Stimulated activated CD8-positive, alpha-beta memory T cell treated with anti-CD3 and anti-CD28 coated beads, Interleukin-4, amount 100 ng/mL, for 1 hour (primary cell): ENCODE data around the gene ZNF385C.

Experiments used
- DNase-seq, 2 donors: peaks; one replicate each; pipeline ENCODE4 v3.0.0-alpha.2; 2020; ENCODE audit warnings: low read depth in 2 of 2, low spot score in 1 of 2

The ZNF385C gene

DNA sequence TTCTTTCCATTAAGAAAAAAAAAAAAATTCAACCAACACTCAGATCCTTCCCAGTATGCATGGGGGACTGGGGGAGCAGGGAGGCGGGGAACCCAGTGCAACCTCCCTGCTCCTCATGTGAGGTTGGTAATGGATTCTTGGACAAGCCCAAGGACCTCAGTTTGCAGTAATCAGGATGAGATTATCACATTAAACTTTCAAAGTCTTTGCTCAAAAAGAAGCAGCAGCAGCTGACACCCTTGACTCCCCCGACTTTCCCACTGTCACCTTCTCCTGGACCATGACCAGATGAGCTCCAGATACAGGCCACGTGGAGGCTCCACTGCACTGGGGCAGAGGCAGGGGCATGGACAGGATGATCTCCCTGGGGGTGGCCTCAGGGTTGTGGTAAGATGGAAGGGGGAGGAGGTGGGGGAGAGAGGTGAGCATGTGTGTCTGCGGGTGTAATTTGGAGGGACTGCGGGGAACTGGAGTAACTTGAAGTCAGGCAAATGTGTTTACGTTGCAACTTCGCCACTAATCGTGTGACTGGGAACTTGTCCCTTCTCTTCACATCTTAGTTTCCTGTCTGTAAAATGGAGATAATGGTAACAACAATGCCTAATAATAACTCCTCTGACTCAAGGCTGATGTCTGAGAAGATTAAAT is 19.8 kb downstream of the ZNF385C start:
- no peak for DNase-seq

DNA sequence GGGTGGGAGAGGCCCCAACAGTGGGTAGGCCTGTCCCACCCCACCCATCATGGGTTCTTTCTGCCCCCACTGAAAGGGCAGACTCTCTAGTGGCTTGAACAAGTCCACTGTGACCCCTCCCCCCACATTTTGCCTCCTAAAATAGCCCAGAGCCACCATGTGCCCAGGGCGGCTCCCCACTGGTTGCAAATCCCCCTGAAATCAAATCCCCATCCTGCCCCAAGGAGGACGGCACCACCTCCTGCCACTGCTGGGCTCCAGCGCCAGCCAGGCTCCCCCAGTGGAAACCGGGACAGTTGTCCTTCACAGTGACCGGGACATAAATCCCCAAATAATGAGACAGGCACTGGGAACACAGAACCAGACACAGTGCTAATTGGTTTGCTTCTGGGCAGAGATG is 20.5 kb downstream of the ZNF385C start:
- DNase-seq: no peak

DNA sequence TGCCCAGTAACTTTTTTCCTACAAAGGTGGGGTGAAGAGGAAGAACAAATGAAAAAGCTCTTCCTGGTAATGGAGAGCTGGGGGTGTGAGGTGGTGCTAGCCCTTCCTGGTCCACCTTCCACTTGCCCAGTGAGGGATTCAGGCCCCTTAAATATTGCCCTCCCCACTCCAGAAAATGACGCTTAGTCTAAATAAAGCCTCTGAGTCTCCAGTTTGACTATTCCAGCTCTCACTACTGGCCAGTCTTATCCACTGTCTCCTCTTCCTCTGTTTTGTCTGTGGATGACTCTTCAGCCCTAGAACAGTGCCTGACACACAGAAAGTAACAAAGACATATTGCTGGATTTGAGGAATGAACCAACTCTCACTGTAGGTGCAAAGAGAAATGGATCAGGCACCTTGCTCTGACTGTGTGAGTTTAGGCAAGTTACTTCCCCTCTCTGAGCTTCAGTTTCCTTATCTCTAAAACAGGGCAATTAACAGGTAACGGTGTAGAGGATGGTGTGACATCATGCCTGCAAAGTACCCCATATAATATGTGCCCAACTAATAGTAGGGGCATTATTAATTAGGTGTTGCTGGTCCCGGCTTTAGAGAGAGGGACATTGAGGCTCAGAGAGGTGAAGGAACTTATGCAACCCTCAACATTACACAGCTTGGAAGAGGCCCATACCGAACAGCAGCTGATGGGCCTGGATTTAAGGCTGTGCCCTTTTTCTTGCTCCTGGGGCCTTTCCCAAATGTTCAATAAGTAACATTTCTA is 21.3 kb downstream of the ZNF385C start:
- DNase-seq: no peak

DNA sequence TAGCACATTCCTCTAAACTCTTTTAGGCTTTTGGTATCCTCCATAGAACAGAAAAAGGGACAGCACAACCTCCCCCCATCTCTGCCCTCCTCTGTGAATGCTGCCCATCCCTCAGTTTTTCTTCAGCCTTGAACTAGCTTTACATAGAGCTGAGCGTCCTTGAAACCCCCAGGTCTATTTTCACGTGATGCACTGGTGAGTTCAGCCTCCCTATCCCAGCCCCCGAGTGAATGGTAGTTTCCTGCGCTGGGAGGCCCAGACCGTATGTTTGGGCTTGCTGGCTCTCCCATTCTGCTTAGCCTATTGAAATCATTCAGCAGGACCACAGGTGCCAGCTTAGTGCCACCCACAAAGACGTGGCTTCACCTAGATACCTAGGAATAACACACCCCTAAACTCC is 22.5 kb downstream of the ZNF385C start:
- no peak for DNase-seq

DNA sequence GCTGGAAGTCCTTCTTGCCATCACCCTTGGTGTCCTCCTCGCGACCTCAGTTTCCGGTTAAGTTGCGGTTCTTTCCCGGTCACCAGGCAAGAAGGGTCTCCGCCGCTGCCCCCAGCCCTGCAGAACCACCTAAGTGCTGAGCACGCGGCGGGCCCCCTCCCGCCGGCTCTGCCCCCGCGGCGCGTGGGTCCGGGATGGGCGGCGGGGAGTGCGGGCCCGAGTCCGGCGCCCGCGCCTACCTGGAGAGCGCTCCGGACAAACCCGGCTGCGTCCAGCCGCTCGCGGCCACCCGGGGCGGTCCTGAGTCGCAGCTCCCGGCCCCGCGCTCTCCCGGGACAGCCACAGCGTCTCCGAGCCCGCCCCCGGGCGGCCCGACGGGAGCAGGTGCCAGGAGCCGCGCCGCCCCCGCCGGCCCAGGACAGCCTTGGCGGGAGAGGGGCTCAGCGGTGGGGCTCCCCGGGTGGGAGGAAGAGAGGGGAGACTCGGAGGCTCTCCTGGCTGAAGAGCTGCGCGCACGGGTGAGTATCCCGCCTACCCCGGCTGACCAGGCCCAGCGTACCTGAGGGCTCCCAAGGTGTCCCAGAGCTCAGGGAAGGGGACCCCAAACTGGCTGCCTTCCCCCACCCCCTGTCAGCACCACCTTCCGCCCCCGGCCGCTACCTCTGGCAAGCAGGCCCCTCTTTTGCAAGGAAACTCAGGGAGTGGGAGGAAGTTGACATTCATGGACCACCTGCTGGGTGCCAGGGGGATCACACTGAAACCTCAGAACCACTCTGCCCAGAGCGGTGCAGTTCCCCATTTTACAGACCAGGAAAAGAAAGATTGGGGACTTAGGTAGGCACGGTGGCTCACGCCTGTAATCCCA is 25.7 kb downstream of the ZNF385C start:
- DNase-seq: no peak

DNA sequence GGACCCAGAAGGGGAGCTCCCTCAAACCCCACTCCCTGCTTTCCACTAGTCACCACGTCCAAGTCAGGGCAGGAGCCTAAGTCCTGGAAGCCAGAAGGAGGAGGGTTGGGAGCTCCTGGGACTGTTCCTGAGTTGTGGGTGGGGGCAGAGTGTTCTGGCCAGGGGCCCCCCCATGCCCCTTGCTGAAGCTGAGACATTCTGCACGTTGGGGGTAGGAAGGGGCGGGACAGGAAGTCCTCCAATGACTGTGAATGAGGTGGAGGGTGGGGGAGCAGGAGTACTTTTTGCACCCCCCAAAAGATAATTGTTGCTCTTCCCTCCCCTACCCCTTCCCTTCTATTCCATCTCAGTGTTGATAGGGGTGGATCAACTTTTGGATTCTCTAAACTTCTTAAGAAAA is 26.5 kb downstream of the ZNF385C start:
- no peak for DNase-seq

DNA sequence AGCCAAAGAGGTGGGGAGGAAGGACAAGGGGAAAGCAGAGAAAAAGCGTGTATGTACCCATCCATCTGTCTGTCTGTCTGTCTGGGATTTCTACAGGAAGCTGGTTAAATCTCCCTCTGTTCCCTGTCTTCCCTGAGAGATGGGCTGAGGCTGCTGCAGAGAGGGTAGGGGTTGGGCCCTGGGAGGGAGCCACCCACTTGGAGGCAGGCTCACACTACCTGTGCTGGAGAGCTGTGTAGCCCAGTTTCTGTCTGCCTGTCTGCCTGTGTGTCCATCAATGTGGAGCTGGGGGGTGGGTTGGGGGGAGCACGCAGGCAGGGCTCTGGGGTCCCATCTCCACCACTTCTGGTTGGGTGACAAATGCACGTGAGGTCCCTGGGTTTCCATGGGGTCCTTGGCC is 29.3 kb downstream of the ZNF385C start:
- no peak for DNase-seq

DNA sequence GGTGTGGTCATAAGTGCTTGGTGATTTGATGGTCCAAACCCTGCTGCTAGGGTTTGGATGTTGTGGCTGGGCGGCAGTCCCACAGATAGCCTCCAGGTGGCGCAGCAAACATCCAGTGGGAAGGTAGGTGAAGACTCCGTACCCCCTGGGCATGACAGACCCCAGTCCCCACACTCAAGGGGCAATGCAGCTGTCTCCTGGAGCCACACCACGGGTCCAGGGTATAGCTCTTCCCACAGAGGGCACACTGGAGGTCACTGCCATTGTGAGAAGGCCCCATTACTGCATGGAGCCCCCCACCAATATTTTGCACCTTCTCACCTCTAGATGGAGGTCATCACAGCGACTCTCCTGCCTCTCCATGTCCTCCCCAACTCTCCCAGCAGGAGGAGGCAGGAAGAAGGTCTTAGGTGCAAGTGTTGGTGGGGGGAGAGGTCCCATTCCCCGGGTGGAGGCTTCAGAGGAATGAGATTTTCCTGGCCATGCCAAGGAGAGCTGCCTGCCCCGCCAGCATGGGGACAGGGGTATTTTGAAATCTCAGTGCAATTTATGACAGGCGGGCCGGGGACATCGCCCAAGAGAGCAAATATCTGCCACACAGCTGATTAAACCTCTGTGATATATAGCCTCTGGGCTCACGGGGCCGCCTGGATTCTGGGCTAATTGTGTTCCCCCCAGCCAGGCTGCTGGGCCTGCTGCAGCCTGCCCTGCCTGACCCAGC is 30.7 kb downstream of the ZNF385C start:
- DNase-seq: peak; percentile 40 to 52

DNA sequence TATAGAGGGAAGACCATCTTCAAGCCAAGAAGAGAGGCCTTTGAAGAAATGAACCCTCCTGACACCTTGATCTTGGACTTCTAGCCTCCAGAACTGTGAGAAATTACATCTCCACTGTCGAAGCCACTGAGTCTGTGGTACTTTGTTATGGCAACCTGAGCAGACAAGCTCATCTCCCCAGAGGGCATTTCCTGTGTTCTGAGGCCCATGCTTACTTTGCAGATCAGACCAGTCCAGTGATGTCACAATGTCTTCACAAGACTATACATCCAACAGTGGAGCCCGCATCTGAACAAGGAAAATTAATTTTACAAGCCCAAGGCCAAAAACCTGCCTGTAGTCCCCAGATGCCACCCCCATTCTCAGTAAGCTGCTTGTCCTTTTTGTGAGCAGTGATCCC is 33.1 kb downstream of the ZNF385C start:
- DNase-seq: no peak

DNA sequence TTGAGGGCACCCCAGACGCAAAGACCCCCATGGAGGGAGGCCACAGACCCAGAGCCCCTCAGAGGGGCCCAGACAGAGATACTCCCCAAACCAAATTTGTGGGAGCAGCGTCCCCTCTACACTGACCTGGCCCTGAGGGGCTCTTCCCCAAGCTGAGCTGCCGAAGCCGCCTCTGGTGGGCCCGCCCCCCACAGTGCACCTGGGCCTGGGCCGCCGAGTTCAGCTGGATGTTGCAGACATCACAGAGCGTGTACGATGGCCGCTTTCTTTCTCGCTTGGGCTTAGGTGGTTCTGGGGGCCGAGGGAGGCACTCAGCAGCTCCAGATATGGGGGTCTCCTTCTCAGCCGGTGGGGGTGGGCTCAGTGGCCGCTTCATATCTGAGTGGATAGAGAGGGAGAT is 35.6 kb downstream of the ZNF385C start:
- DNase-seq: no peak

DNA sequence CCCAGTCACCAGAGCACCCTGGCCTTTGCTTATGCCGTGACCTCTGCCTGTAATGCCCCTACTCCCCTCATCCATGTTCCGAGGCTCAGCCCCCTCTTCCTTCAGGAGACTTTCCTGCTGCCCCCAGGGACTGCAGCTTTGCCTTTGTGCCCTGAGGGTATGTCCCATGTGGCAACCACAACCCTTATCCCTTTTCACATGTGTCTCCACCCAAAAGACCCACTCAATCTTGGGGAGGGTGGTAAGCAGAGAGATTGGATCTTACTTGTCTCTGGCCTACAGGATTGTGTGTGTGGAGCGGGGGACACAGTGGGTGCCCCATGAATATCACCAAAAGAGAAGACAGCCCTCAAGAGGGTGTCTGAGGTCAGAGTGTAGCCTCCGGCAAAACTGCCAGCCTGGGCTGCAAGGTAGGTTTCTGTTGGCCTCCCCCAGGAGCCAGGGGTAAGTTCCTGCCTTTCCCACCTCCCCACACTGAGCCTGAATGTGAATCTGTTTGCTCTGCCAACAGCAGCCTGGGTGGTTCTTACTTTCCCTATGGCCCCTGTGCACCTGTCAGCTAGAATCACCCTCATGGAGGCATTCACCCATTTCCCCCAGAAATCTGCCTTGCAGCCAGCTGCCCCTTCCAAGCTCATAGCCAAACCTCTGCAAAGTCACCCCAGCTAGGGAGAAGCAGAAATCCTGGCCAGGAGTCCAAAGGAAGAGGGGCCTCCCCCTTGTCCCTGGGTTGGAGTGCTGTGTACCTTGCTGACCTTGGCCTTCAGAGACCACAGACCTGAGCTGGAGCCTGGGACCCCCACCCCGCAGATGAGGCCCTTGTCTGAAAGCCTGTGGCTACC is 36.4 kb downstream of the ZNF385C start:
- DNase-seq: no peak

DNA sequence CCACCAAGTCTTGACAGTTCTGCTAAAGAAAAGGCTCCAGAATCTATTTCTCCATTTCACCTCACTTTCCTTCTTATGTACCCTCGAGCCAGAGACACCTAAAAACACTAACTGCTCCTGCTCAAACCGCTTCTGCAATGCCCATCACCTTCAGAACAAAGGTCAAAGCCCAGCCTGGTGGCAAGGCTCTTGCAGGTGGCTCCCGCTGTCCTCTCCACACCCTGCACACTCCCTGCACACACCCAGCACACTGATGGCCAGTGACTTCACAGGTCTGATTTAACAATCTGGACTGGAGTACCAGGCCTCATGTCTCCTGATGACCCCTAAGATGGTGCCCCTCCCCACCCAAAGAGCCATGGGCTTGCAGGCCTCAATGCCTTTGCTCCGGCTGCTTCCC is 38.0 kb downstream of the ZNF385C start:
- no peak for DNase-seq

DNA sequence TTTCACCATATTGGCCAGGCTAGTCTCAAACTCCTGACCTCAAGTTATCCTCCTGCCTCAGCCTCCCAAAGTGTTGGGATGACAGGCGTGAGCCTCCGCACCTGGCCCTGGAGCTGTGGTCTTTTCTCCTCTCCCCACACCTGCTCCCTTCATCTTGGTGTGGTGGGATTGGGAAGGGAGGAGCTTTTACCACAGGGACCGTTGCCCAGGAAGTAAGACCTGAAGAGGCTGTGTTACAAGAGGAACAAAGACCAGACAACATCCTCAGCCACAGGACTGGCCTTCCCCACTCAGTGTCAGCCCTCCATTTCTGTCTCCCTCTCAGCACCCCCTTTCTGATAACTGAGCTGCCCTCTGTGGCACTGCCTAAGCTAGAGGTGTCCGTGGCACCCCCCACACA is 38.5 kb downstream of the ZNF385C start:
- no peak for DNase-seq

DNA sequence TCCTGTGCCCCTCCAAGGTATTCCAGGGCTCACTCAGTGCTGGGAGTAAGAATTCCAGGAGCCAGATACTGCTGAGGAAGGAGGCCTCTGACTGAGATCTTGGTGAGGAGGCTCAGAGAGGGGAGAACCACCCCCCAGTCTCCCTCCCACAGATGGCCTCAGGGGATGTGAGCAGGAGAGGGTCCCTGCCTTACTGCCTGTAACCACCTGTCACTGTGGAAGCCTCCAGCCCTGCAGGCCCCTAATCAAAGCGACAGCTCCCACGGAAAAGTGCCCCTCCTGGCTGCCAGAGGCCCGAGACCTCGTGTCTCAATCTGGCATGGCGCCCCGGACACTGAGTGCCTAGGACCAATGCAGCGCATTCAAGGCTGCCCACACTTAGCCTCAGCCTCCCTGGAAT is 40.2 kb downstream of the ZNF385C start:
- no peak for DNase-seq

DNA sequence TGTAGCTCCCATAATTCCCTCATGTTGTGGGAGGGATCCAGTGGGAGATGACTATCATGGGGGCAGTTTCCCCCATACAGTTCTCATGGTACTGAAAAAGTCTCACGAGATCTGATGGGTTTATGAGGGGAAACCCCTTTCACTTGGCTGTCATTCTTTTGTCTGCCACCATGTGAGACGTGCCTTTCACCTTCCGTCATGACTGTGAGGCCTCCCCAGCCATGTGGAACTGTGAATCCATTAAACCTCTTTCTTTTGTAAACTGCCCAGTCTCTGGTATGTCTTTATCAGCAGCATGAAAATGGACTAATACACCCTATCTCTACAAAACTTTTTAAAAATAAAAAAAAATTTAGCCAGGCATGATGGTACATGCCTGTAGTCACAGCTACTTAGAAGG is 41.6 kb downstream of the ZNF385C start:
- DNase-seq: no peak

DNA sequence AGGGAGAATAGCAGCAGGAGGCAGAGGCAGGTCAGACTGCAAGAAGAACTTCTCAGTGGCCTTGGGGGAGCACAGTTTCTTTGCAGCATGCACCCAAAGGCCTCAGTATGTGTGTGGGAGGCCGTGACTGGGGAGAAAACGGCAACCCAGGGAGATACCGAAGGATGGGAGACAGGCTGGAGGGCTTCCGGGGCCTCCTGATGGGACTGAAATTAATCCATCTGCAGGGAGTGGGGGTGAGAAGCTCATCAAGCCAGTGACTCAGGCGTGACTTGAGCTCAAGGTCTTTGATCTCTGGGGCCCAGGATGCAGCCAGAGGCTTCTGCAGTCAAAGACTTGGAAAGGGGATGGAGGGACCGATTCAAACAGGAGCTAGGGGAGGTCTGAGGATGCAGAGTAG is 42.8 kb downstream of the ZNF385C start:
- no peak for DNase-seq

DNA sequence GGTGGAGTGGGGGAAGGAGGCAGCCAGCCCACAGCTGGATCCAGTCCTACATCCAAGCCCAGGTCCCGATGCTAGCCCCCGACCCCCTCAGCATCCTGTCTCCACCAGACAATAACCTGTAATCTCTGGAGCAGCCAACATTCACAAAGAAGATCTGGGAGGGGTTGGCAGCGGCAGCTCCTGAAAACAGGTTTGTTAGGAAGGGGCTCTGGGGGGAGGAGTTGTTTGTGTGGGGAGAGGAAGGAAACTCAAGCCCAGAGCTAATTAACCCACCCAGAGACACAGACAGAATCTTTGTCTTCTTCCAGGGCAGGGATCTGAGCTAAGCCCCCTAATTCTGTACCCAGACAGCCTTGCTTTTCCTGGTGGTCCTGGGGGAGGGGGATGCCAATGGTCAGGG is 43.2 kb downstream of the ZNF385C start:
- no peak for DNase-seq

DNA sequence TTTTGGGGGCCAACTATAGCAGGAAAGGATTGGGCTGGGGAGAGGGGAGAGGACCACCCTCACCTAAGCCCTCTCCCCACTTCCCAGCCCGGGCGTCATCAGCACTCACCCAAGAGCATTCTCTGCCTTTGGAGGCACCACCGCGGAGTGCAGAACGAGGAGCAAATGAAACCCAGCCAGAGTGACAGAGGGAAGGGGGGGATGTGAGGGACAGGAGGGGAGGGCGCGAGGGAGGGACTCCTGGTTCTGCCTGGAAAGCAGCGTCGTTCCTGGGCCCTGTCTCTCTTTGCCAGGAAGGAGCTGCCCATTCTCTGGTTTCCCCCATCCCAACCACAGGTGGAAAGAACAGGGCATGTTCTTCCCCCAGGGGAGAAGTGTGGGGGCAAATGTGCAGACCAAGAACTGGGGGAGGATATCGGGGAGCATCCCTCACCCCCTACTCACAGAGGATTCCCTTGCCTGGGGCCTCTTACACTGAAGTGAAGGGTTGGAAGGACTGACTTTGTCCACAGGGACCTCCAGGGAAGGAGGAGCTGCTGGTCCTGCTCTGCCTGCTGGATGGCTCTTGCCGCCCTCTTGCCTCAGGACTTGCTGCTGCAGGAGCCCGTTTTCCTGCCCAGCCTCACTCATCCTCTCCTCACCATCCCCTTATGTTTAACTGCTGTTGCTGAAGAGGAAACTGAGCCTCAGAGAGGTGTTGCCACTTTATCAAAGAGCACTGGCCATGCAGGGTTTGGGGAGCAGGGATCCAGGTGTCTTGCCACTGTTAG is 44.4 kb downstream of the ZNF385C start:
- DNase-seq: no peak

DNA sequence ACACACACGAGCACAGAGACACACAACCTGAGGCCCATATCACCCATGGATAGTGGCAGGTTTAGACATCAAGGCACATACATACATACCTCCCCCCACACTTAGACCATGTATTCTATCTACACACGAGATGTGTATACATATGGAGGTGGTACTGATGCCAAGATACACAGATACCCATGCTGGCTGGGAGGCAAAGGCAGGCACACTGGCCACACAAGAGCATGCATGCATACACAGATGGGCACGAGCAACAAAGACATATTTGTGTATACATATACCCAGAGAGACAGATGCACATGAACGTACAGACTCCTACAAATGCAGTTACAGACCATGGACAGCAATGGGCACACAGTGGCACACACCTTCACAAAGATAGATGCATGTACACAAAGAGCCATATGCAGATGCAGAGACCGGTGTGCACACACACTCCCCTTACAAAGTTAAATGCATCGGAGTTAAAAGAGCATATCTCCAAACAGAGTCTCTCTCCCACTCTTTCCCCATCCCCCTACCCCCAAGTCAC is 45.9 kb downstream of the ZNF385C start:
- DNase-seq: no peak

DNA sequence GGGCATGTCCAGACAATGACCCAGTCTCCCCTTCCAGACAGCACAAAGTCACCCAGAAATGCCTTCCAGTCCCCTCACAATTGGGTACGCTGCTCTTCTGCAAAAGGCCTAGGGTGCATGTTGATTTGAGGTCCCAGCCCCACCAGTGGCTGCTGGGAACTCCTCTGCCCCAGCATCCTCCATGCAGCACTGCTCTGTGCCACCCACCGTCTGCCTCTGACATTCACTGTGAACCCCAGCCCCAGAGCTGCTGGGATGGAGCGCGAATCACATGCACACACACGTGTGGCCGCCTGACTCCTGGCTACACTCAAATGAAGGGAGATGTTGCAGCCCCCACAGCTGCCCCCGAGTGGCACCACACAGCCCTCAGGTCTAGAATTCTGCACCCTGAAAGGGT is 46.6 kb downstream of the ZNF385C start:
- no peak for DNase-seq
